CD8-positive, alpha-beta memory T cell (primary cell): ENCODE data around the gene PRDM8. TPM values are rescaled to one million over a fixed set of nuclear protein-coding genes. Genes with fewer than 3 reads are reported as not detected.
"Not testable (repeated sequence)": the region's sequence is repeated elsewhere in the genome, so short reads cannot be mapped to it uniquely, and the experiment has no call there.

Experiments
- CTCF ChIA-PET: fragments of 350-600 bp; sonication (Branson Sonifier 250); formaldehyde crosslinking; loops from one replicate; lab custom pipeline; 2021; ENCODE audit warnings: antibody characterized with exemption; lab: Charles Lee
- POLR2A ChIA-PET: fragments of 350-600 bp; sonication (Branson Sonifier 250); formaldehyde crosslinking; loops from one replicate; lab custom pipeline; 2021; ENCODE audit warnings: antibody characterized with exemption; lab: Charles Lee
- DNase-seq, 5 donors: peaks; one replicate each; pipeline versions ENCODE4 v3.0.0 to v3.0.0-alpha.2; 2020 to 2022; ENCODE audit warnings: mixed read lengths in 1 of 5
- H3K27ac ChIP-seq: one replicate; pipeline ENCODE4 v1.7.0; 2013; ENCODE audit warnings: low read depth, mild to moderate bottlenecking, low read length, moderate library complexity
- H3K27me3 ChIP-seq: 2 replicates; pipeline ENCODE4 v1.7.0; 2013; ENCODE audit warnings: low read length, mild to moderate bottlenecking; ENCODE audit not compliant: insufficient read depth, poor library complexity, severe bottlenecking
- H3K36me3 ChIP-seq: 2 replicates; pipeline ENCODE4 v1.7.0; 2013; ENCODE audit warnings: mild to moderate bottlenecking, low read length, moderate library complexity; ENCODE audit not compliant: insufficient read depth
- H3K4me1 ChIP-seq: 2 replicates; pipeline ENCODE4 v1.7.0; 2013; ENCODE audit warnings: mild to moderate bottlenecking, low read length, moderate library complexity; ENCODE audit not compliant: insufficient read depth
- H3K4me3 ChIP-seq: 2 replicates; pipeline ENCODE4 v1.7.0; 2013; ENCODE audit warnings: mild to moderate bottlenecking, low read length
- H3K9me3 ChIP-seq: 2 replicates; pipeline ENCODE4 v1.7.0; 2013; ENCODE audit warnings: mild to moderate bottlenecking, low read length
- H3K27ac Mint-ChIP-seq, 8 donors: one replicate each; pipeline ENCODE4 v1.8.0; 2020 to 2021; ENCODE audit warnings: mixed read lengths in 8 of 8, mild to moderate bottlenecking in 6 of 8, inconsistent platforms in 3 of 8, moderate library complexity in 3 of 8
- H3K27me3 Mint-ChIP-seq, 2 donors: one replicate each; pipeline ENCODE4 v1.8.0; 2020 to 2021; ENCODE audit warnings: mixed read lengths in 2 of 2, mild to moderate bottlenecking in 1 of 2, moderate library complexity in 1 of 2
- H3K36me3 Mint-ChIP-seq, 3 donors: one replicate each; pipeline ENCODE4 v1.8.0; 2020 to 2021; ENCODE audit warnings: mixed read lengths in 3 of 3, inconsistent platforms in 1 of 3, mild to moderate bottlenecking in 1 of 3
- H3K4me1 Mint-ChIP-seq, 3 donors: one replicate each; pipeline ENCODE4 v1.8.0; 2020 to 2021; ENCODE audit warnings: mixed read lengths in 3 of 3, inconsistent platforms in 1 of 3, mild to moderate bottlenecking in 1 of 3
- H3K4me3 Mint-ChIP-seq, 7 donors: one replicate each; pipeline ENCODE4 v1.8.0; 2020 to 2021; ENCODE audit warnings: mixed read lengths in 7 of 7, mild to moderate bottlenecking in 6 of 7, moderate library complexity in 4 of 7, inconsistent platforms in 2 of 7
- H3K9me3 Mint-ChIP-seq, 5 donors: one replicate each; pipeline ENCODE4 v1.8.0; 2020 to 2022; ENCODE audit warnings: mixed read lengths in 5 of 5, mild to moderate bottlenecking in 3 of 5, moderate library complexity in 2 of 5, inconsistent platforms in 1 of 5
- polyA plus RNA-seq: library from polyadenylated mRNA; unstranded; fragments of 300-500 nt; fragmentation: Illumina TruSeq; gene quantifications from one replicate; pipeline ENCODE4 v1.2.3, GENCODE V29; 2021
- total RNA-seq, 2 experiments: library from RNA; stranded (reverse); gene quantifications; one replicate each; pipeline ENCODE4 v1.2.3, GENCODE V29; 2021

Gene PRDM8
- total and polyA plus RNA-seq, 3 experiments from 2014 or later = 2.4 to 12.7 (median 10.9) TPM

DNA sequence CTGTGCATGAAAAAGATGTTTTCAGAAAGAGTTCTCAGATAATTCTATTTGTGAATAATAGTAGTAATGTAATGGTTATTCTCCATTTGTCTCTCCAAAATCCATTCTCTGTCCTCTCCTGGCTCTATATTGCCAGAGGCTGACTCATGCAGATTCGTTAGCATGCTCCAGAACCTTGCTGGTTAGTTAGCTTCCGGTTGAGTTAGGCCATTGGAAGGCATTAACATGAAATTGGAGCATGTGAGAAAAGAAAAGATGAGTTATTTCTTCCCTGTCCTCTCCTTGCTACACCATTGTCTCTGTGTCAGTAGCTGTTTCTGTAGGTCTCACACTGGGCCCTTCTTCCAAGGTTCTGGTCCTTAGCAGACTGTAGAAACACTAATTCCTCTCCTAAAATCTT is 23.5 kb upstream of the PRDM8 start:
- Mint-ChIP-seq H3K36me3 (peaks cover 0 to 6% (median 0%) of the 10 kb centered on the region in 3 donors), H3K4me3 (peak overlapping the region in 5 of 7 donors; percentile 55 to 82 (median 71)), H3K27me3 (no peaks in the 10 kb centered on the region), H3K9me3 (peaks cover 0 to 5% (median under 1%) of the 10 kb centered on the region in 5 donors), H3K27ac (peak overlapping the region; percentile 83 to 98 (median 94)), H3K4me1 (peaks cover 48 to 65% (median 55%) of the 10 kb centered on the region in 3 donors)
- no peaks in the 10 kb centered on the region for H3K9me3 ChIP-seq
- DNase-seq = no peak
- peaks cover 43% of the 10 kb centered on the region for H3K4me1 ChIP-seq
- H3K36me3 ChIP-seq = no peaks in the 10 kb centered on the region
- H3K27me3 ChIP-seq = no peaks in the 10 kb centered on the region
- ChIA-PET CTCF (interaction anchor here (1.1 to 4.9 kb wide), 3 partner anchors 10 to 48 kb away, joined by 3 to 61 read pairs (median 20); no protein-coding TSS in a partner anchor), POLR2A (interaction anchor here (1.4 to 1.7 kb wide), 2 partner anchors 29 to 48 kb away, joined by 4 to 6 read pairs; no protein-coding TSS in a partner anchor)
- no peak overlapping the region for H3K27ac ChIP-seq
- H3K4me3 ChIP-seq = peak overlapping the region; percentile 2

GRCh38 chr4:80177793-80178192 is 19.5 kb upstream of the PRDM8 start:
- H3K4me3 ChIP-seq, H3K36me3 ChIP-seq, H3K9me3 ChIP-seq, H3K27me3 Mint-ChIP-seq, H3K4me3 Mint-ChIP-seq, H3K27ac Mint-ChIP-seq, H3K27me3 ChIP-seq, H3K27ac ChIP-seq, POLR2A ChIA-PET, DNase-seq: not testable (repeated sequence)
- H3K9me3 Mint-ChIP-seq = peaks cover 5 to 14% (median 8%) of the 10 kb centered on the region in 5 donors
- peaks cover 46 to 60% (median 54%) of the 10 kb centered on the region in 3 donors for H3K4me1 Mint-ChIP-seq
- CTCF ChIA-PET = interaction anchor here (1.0 to 13.4 kb wide), 3 partner anchors 22 to 1239 kb away, joined by 3 to 194 read pairs (median 135); partner anchors contain the start of genes PAQR3 and PRDM8
- peaks cover 34% of the 10 kb centered on the region for H3K4me1 ChIP-seq
- H3K36me3 Mint-ChIP-seq = peaks cover 0 to 13% (median 0%) of the 10 kb centered on the region in 3 donors

- Histone ChIP-seq H3K36me3 (no peaks in the 10 kb centered on the region), H3K4me3 (no peak overlapping the region), H3K27me3 (no peaks in the 10 kb centered on the region), H3K27ac (no peak overlapping the region), H3K4me1 (peaks cover 29% of the 10 kb centered on the region), H3K9me3 (no peaks in the 10 kb centered on the region)
- Mint-ChIP-seq H3K27me3 (no peaks in the 10 kb centered on the region), H3K9me3 (peaks cover 5 to 14% (median 8%) of the 10 kb centered on the region in 5 donors), H3K36me3 (peaks cover 0 to 13% (median 0%) of the 10 kb centered on the region in 3 donors), H3K4me1 (peaks cover 42 to 55% (median 49%) of the 10 kb centered on the region in 3 donors), H3K27ac (peak overlapping the region in 1 of 8 donors; percentile 83), H3K4me3 (no peak overlapping the region)
- ChIA-PET CTCF (interaction anchor here (1.0 to 13.4 kb wide), 4 partner anchors 18 to 1240 kb away, joined by 3 to 194 read pairs (median 69); partner anchors contain the start of genes PAQR3 and PRDM8), POLR2A (no interaction called here)
- no peak for DNase-seq
These were observed 18.3 kb upstream of the PRDM8 start for GRCh38 chr4:80178964-80179363.

DNA sequence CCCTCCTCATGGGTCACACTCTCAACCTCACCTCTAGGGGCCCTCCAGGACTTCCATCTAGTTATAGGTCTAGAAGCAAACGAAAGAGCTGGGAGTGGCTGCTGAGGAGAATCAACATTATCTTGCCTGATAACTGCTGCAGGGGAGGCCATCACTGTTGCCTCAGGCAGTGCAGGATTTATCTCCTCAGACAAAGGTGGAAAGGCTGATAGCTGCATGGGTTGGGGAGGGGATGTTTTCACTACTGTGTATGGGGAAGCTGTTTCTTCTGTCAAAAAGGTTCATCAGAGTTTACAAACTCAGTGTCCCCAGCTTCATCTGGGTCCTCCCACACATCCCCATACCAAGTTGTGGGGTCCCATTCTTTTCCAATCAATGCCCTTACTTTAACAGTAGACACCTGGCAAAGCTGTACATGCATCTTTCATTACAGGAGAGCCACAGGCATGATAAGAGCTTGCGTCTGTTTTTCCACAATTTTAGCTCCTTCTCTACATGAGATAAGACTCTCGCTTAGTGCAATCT is 17.6 kb upstream of the PRDM8 start:
- H3K36me3 ChIP-seq = no peaks in the 10 kb centered on the region
- no peak overlapping the region for H3K27ac ChIP-seq
- peaks cover 22% of the 10 kb centered on the region for H3K4me1 ChIP-seq
- H3K4me3 Mint-ChIP-seq = no peak overlapping the region
- H3K9me3 ChIP-seq = no peaks in the 10 kb centered on the region
- no peak for DNase-seq
- H3K36me3 Mint-ChIP-seq = peaks cover 0 to 13% (median 6%) of the 10 kb centered on the region in 3 donors
- peaks cover 41 to 52% (median 45%) of the 10 kb centered on the region in 3 donors for H3K4me1 Mint-ChIP-seq
- peaks cover 5 to 14% (median 8%) of the 10 kb centered on the region in 5 donors for H3K9me3 Mint-ChIP-seq
- ChIA-PET POLR2A (no interaction called here), CTCF (interaction anchor here (1.0 to 13.4 kb wide), 3 partner anchors 19 to 51 kb away, joined by 3 to 194 read pairs (median 135); partner anchors contain the start of gene PRDM8)
- peak overlapping the region in 4 of 8 donors; percentile 1 to 83 (median 39) for H3K27ac Mint-ChIP-seq
- H3K27me3 ChIP-seq = no peaks in the 10 kb centered on the region
- H3K4me3 ChIP-seq = no peak overlapping the region
- peaks cover 0 to 4% of the 10 kb centered on the region in 2 donors for H3K27me3 Mint-ChIP-seq

DNA sequence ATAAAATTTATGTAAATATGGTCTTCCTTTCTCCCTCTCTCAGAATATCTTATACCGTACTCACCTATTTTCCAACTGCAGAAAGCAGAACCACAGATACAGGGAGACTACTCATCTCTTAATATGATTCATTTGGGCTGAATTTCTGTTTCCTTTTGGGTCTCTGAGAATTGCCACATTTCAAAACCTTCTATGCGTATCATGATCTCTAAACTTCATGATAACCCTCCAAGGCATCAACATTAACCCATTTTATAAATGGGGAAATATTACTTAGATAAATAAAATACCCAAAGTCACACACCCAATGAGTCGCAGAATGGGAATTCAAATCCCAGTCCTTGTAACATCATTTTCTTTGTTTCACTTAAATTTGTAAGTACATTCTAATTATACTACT is 16.6 kb upstream of the PRDM8 start:
- Histone ChIP-seq H3K4me1 (peaks cover 29% of the 10 kb centered on the region), H3K9me3 (no peaks in the 10 kb centered on the region), H3K27ac (no peak overlapping the region), H3K36me3 (no peaks in the 10 kb centered on the region), H3K4me3 (no peak overlapping the region), H3K27me3 (no peaks in the 10 kb centered on the region)
- H3K27me3 Mint-ChIP-seq = peaks cover 0 to 4% of the 10 kb centered on the region in 2 donors
- peak overlapping the region in 6 of 8 donors; percentile 0 to 77 (median 10) for H3K27ac Mint-ChIP-seq
- peaks cover 43 to 51% (median 45%) of the 10 kb centered on the region in 3 donors for H3K4me1 Mint-ChIP-seq
- peaks cover 0 to 13% (median 13%) of the 10 kb centered on the region in 3 donors for H3K36me3 Mint-ChIP-seq
- no peak for DNase-seq
- ChIA-PET CTCF (interaction anchor here (6.4 to 13.4 kb wide), 3 partner anchors 8 to 52 kb away, joined by 61 to 194 read pairs (median 135); partner anchors contain the start of gene PRDM8), POLR2A (interaction anchor here (3.3 to 4.6 kb wide), 2 partner anchors 55 to 108 kb away, joined by 20 to 34 read pairs; partner anchors contain the start of gene ANTXR2)
- no peak overlapping the region for H3K4me3 Mint-ChIP-seq
- H3K9me3 Mint-ChIP-seq = peaks cover 5 to 14% (median 8%) of the 10 kb centered on the region in 5 donors

GRCh38 chr4:80182237-80182866 is 15.0 kb upstream of the PRDM8 start:
- Mint-ChIP-seq H3K27me3 (peaks cover 0 to 7% of the 10 kb centered on the region in 2 donors), H3K9me3 (peaks cover 5 to 14% (median 8%) of the 10 kb centered on the region in 5 donors), H3K4me3 (peak overlapping the region; percentile 96 to 100 (median 99)), H3K27ac (peak overlapping the region; percentile 69 to 98 (median 88)), H3K36me3 (peaks cover 0 to 13% (median 12%) of the 10 kb centered on the region in 3 donors), H3K4me1 (peaks cover 53 to 58% (median 55%) of the 10 kb centered on the region in 3 donors)
- Histone ChIP-seq H3K4me3 (no peak overlapping the region), H3K4me1 (peaks cover 36% of the 10 kb centered on the region), H3K9me3 (no peaks in the 10 kb centered on the region), H3K27me3 (no peaks in the 10 kb centered on the region), H3K27ac (peak overlapping the region; percentile 5), H3K36me3 (no peaks in the 10 kb centered on the region)
- ChIA-PET POLR2A (interaction anchor here (0.6 to 4.6 kb wide), 6 partner anchors 10 to 110 kb away, joined by 4 to 34 read pairs (median 14); partner anchors contain the start of gene ANTXR2), CTCF (interaction anchor here (0.9 to 13.4 kb wide), 9 partner anchors 10 to 63 kb away, joined by 3 to 194 read pairs (median 5); partner anchors contain the start of gene PRDM8)
- DNase-seq = peak in 3 of 5 donors; percentile 40 to 53 (median 53)

GRCh38 chr4:80183250-80184052 is 13.9 kb upstream of the PRDM8 start:
- peak overlapping the region; percentile 97 for H3K4me3 ChIP-seq
- ChIA-PET POLR2A (interaction anchor here (0.7 to 4.6 kb wide), 6 partner anchors 11 to 111 kb away, joined by 3 to 34 read pairs (median 16); partner anchors contain the start of gene ANTXR2), CTCF (interaction anchor here (0.6 to 13.4 kb wide), 15 partner anchors 11 to 111 kb away, joined by 3 to 194 read pairs (median 5); partner anchors contain the start of genes ANTXR2 and PRDM8)
- Mint-ChIP-seq H3K4me3 (peak overlapping the region; percentile 96 to 100 (median 99)), H3K9me3 (peaks cover 5 to 14% (median 8%) of the 10 kb centered on the region in 5 donors), H3K27me3 (peaks cover 0 to 7% of the 10 kb centered on the region in 2 donors), H3K4me1 (peaks cover 58 to 64% (median 59%) of the 10 kb centered on the region in 3 donors), H3K36me3 (peaks cover 0 to 15% (median 7%) of the 10 kb centered on the region in 3 donors), H3K27ac (peak overlapping the region; percentile 87 to 98 (median 97))
- peak in 4 of 5 donors; percentile 30 to 72 (median 42) for DNase-seq
- peak overlapping the region; percentile 83 for H3K27ac ChIP-seq
- H3K9me3 ChIP-seq = no peaks in the 10 kb centered on the region
- H3K4me1 ChIP-seq = peaks cover 36% of the 10 kb centered on the region
- no peaks in the 10 kb centered on the region for H3K27me3 ChIP-seq
- no peaks in the 10 kb centered on the region for H3K36me3 ChIP-seq
